Peyer's patch (tissue), 4 donors: Measurements from ENCODE around the gene RNF175. TPM values are rescaled to one million over a fixed set of nuclear protein-coding genes. Genes with fewer than 3 reads are reported as not detected.
A peak's percentile ranks its signal among the peaks of the same experiment; 100 is the strongest.

Source experiments
- DNase-seq, 3 donors: peaks; one replicate each; pipeline ENCODE4 v3.0.0-alpha.2; 2017 to 2019
- H3K27ac ChIP-seq, 4 donors: fragments of 200-600 bp; sonication (generic); one replicate each; pipeline ENCODE4 v1.5.1; 2016 to 2019
- H3K27me3 ChIP-seq, 2 donors: fragments of 200-600 bp; sonication (generic); one replicate each; pipeline ENCODE4 v1.5.1; 2019
- H3K36me3 ChIP-seq, 3 donors: fragments of 200-600 bp; sonication (generic); one replicate each; pipeline ENCODE4 v1.5.1; 2016 to 2019
- H3K4me1 ChIP-seq, 4 donors: fragments of 200-600 bp; sonication (generic); one replicate each; pipeline ENCODE4 v1.5.1; 2016 to 2019
- H3K4me3 ChIP-seq, 4 donors: fragments of 200-600 bp; sonication (generic); 1 replicate in 3 of 4; 2 replicates in 1 of 4; pipeline ENCODE4 v1.5.1; 2016 to 2019; ENCODE audit warnings: mild to moderate bottlenecking in 1 of 4
- H3K9me3 ChIP-seq, 4 donors: fragments of 200-600 bp; sonication (generic); one replicate each; pipeline ENCODE4 v1.5.1; 2016 to 2019; ENCODE audit warnings: mild to moderate bottlenecking in 1 of 4
- POLR2A ChIP-seq, 2 donors: fragments of 450-650 bp; IDR thresholded peaks; one replicate each; pipeline ENCODE4 v1.5.1; 2017; ENCODE audit warnings: antibody characterized with exemption in 2 of 2, mild to moderate bottlenecking in 2 of 2, moderate library complexity in 2 of 2
- total RNA-seq, 4 donors: library from RNA; depleted of rRNA; stranded (reverse); fragments of >200 nt; gene quantifications; one replicate each; pipeline ENCODE4 v1.1.0, GENCODE V29; 2016
- TF ChIP-seq, protein P1 (sequence below), 6 experiments: fragments of 450-650 bp in 4 of 6; fragments of 200-600 bp in 2 of 6; sonication (generic) in 1 of 6; IDR thresholded peaks; one replicate each; pipeline ENCODE4 v1.5.1; 2017 to 2019; ENCODE audit warnings: antibody characterized with exemption in 6 of 6, mild to moderate bottlenecking in 3 of 6, moderate library complexity in 1 of 6

Gene RNF175
- total RNA-seq, 4 donors from 2014 or later: not detected

DNA sequence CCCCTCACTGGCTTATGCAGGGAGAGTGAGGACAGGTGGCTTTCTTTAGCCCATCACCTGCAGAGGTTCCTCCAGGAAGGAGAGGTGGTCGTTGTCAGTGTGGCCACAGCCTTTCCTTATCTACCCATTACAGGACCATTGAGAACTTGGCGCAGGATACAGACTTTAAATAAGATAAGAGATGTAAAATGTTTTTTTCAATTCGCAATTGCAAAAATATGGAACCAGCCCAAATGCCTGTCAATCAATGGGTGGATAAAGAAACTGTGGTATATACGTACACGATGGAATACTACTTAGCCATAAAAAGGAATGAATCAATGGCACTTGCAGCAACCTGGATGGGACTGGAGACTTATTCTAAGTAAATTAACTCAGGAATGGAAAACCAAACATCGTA is 6.9 kb upstream of the RNF175 start:
- no peak for DNase-seq
- TF ChIP-seq, protein P1, sequence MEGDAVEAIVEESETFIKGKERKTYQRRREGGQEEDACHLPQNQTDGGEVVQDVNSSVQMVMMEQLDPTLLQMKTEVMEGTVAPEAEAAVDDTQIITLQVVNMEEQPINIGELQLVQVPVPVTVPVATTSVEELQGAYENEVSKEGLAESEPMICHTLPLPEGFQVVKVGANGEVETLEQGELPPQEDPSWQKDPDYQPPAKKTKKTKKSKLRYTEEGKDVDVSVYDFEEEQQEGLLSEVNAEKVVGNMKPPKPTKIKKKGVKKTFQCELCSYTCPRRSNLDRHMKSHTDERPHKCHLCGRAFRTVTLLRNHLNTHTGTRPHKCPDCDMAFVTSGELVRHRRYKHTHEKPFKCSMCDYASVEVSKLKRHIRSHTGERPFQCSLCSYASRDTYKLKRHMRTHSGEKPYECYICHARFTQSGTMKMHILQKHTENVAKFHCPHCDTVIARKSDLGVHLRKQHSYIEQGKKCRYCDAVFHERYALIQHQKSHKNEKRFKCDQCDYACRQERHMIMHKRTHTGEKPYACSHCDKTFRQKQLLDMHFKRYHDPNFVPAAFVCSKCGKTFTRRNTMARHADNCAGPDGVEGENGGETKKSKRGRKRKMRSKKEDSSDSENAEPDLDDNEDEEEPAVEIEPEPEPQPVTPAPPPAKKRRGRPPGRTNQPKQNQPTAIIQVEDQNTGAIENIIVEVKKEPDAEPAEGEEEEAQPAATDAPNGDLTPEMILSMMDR (IDR thresholded peaks at IDR 0.05): no peak
- TF ChIP-seq POLR2A (IDR thresholded peaks at IDR 0.05): no peak
- Histone ChIP-seq H3K36me3 (no peaks in the 10 kb centered on the region), H3K27ac (no peak overlapping the region), H3K27me3 (no peaks in the 10 kb centered on the region), H3K9me3 (no peaks in the 10 kb centered on the region), H3K4me3 (no peak overlapping the region), H3K4me1 (no peaks in the 10 kb centered on the region)

DNA sequence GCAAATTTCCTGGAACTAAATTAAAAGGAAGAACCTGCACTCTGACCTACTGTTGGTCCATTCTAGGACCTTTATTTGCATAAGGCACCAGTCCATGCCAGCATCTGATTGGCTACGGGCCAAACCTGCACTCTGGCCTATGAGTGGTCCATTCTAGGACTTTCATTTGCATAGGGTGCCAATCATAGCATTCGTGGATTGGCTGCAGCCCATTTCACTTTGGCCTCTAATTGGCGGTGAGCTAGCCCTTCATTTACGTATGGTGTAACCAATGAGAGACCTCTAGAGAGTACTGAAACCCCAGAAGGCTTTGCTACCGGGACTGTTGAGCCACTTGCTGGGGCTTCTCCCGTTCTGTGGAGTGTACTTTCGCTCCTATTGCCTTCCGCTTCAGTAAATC is 6.1 kb upstream of the RNF175 start:
- H3K27me3 ChIP-seq: no peaks in the 10 kb centered on the region
- H3K9me3 ChIP-seq: no peaks in the 10 kb centered on the region
- H3K4me1 ChIP-seq: no peaks in the 10 kb centered on the region
- H3K4me3 ChIP-seq: no peak overlapping the region
- no peak overlapping the region for H3K27ac ChIP-seq
- TF ChIP-seq POLR2A (IDR thresholded peaks at IDR 0.05): no peak
- TF ChIP-seq, protein P1 (IDR thresholded peaks at IDR 0.05): no peak
- no peaks in the 10 kb centered on the region for H3K36me3 ChIP-seq
- DNase-seq: no peak

DNA sequence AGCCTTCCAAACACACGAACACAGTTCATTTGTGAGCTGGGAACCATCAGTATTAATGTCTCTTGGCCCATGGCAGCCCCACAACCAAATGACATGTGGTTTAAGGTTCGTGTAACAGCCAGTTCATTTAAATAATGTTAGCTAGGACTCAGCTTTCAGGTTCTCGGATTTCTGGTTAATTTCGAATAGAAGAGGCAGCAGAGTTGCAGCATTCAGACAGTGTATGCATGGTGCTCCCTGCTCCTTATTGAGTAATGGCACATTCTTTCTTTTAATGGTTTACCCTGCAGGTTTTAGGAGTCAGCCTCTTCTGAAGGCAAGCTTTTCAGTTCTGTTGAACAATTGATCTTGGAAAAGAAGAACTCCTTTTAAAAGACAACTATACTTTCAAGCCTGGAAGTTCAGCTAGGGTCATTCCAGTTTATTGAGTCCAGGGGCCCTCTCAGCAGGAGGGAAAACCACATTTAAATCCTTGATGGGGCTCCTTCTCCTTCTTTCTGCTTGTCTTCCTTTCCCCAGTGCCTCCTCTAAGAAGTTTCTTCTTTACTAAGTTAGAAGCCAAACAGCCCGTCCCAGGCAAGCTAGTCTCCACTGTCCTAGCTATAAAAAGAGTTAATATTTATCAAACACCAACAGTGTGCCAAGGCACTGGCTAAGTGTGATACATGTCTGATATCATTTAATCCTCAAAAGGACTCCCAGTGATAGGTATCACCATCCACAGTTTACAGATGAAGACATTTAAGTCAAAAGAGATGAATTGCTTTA is 5.0 kb upstream of the RNF175 start:
- Histone ChIP-seq H3K4me1 (peaks cover 0 to 4% (median under 1%) of the 10 kb centered on the region in 4 donors), H3K4me3 (no peak overlapping the region), H3K9me3 (no peaks in the 10 kb centered on the region), H3K27ac (no peak overlapping the region), H3K36me3 (no peaks in the 10 kb centered on the region), H3K27me3 (peaks cover 0 to under 1% of the 10 kb centered on the region in 2 donors)
- TF ChIP-seq, protein P1 (IDR thresholded peaks at IDR 0.05): no peak
- no peak for TF ChIP-seq POLR2A (IDR thresholded peaks at IDR 0.05)
- no peak for DNase-seq

DNA sequence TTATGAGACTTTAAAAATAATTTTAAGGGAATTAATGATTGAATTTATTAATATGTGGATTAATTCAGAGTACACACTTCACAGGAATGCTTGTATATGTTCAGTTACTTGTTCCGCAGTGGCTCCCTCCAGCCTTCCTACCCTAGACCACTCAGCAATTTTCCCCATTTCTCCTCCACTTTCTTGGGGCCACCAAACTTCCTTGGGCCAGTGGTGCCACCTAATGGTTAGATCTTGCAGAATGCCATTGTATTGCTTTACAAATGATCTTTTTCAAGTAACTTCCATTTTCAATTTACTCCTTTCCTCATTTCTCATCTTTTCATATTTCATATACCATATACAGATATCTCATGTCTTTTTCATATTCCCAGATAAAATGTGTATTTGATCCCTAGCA is 3.6 kb upstream of the RNF175 start:
- no peak for TF ChIP-seq POLR2A (IDR thresholded peaks at IDR 0.05)
- TF ChIP-seq, protein P1 (IDR thresholded peaks at IDR 0.05): no peak
- peaks cover 0 to 10% (median 2%) of the 10 kb centered on the region in 4 donors for H3K4me1 ChIP-seq
- H3K27me3 ChIP-seq: peaks cover 0 to 7% of the 10 kb centered on the region in 2 donors
- H3K4me3 ChIP-seq: no peak overlapping the region
- H3K36me3 ChIP-seq: no peaks in the 10 kb centered on the region
- H3K27ac ChIP-seq: no peak overlapping the region
- no peaks in the 10 kb centered on the region for H3K9me3 ChIP-seq
- DNase-seq: no peak

DNA sequence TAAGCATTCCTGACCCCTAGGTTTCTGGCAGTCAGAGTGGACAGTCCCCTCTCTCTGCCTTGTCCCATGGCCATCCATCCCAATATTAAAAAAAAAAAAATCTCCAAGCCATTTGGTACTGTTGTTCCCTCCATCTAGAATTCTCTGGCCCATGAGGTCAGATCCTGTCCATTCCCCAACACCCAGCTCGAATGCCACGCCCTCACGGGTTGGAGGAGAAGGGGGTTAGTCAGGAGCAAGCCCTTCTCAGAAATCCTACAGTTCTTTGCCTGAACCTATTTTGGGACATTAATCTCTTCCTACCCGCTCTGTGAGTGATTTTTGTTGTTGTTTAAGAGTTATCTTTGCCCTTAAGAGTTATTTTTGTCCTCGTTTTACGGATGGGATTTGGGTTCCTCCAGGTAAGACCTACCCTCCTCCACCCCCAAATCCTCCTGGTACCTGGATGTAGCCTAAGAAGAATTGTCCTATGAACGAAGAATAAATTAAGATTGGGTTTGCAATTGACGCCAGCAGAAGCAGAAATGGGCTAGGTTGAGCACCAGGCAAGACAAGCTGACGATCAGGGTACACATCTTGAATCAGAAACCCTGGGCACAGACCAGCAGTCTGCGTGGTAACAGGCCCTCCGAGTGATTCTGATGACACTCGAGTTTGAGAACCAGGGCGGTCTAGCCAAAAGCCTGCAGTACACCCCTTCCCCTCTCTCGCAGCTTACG is 977 bp downstream of the RNF175 start:
- Histone ChIP-seq H3K4me1 (peaks cover 0 to 10% (median 2%) of the 10 kb centered on the region in 4 donors), H3K27ac (no peak overlapping the region), H3K27me3 (peaks cover 0 to 7% of the 10 kb centered on the region in 2 donors), H3K4me3 (peak overlapping the region in 2 of 4 donors; percentile 38 to 52), H3K9me3 (no peaks in the 10 kb centered on the region), H3K36me3 (no peaks in the 10 kb centered on the region)
- TF ChIP-seq POLR2A (IDR thresholded peaks at IDR 0.05): no peak
- TF ChIP-seq, protein P1 (IDR thresholded peaks at IDR 0.05): no peak
- no peak for DNase-seq
